Stimulated activated CD8-positive, alpha-beta memory T cell treated with anti-CD3 and anti-CD28 coated beads, Interleukin-15, amount 100 ng/mL, for 4 hours (primary cell): Measurements from ENCODE around the gene SRI.
"Not testable (repeated sequence)": the region's sequence is repeated elsewhere in the genome, so short reads cannot be mapped to it uniquely, and the experiment has no call there.

ENCODE experiments used
- DNase-seq, 2 donors: peaks; one replicate each; pipeline ENCODE4 v3.0.0-alpha.2; 2020; ENCODE audit warnings: low read depth in 2 of 2

Gene SRI

DNA sequence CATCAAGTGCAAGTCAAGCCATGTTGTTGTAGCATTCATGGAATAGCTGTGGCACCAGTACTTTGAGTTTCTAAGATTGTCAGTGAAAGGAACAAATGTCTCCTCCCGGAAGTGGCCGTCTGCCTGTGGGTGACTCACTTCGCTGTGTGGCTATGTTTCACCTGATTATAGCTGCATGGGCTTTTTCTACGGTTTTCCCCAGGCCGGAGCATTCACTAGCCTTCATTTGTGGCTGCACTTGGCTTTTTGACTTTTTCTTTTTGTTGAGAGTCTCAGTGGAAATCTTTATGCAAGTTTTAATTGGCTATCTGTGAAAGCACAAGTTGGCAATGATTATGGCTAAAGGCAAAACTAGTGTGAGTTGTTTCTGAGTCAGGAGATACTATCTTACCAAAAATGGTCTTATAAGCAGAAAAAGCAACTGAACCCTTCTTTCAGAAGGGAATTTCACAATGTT lies 35.0 kb downstream of the SRI start:
- no peak for DNase-seq

DNA sequence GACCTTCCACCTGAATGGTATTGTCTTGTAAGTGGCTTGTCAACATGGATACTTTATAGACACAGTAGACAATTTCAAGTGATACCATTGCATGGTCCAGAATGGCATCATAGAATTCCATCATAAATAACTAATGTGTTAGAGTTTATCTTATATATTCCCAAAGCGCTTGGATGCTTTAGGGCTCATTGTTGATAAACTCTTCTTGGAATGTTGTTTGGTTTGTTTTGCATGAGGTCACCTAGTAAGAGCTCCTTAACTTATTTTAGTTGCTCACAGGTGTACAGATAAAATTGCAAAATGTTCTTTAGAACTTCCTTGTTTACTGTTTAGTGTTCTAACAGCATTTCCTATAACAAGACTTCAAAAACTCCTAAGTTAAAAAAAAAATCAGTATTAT lies 36.8 kb downstream of the SRI start:
- no peak for DNase-seq

- no peak for DNase-seq
Measured at GRCh38 chr7:88176190-88176589, 43.6 kb downstream of the SRI start.

- no peak for DNase-seq
Measured at GRCh38 chr7:88172842-88173241, 47.0 kb downstream of the SRI start.

DNA sequence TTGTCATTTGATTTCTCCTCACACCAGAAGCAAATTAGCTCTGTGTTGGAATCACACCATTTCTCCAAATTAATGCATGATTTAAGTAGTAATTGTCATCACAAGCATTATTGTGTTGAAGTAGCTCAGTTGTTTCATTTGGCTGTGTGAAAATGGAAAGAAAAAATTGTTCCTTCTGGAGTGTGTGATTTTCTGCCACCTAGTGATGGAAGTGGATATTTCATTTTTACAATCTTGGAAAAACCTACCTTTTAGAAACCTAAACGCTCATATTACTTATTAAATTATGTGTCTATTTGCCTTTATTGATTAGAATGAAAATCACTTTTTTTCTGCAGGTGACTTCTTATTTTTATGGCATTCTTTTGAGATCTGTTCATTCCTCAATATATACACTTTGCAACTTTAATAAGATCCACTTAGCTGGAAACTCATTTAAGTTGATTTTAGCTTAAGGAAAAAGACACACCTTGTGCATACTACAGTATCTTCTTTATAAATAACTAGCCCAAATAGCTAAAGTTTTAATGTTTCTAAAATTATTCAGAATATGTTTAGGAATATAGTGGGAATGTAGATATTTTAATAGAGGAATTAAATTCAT lies 50.0 kb downstream of the SRI start:
- DNase-seq = no peak

DNA sequence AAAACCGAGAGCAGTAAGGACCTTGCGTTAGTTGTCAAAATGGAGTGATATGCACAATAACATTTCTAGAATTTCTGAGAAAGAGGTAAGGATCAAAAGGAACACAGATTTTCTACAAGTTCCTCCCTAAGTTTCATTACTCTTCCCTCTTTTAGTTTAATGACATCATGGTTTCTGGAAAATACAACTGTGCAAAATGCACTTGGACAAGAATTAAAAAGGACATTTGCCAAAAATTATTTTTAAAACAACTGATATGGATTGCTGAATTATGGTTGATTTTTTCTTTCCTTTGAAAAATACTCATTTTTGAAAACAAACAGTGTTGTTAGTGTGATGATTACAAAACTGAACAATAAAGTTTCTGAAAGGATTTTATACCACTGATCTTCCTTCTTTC lies 52.1 kb downstream of the SRI start:
- DNase-seq = no peak

- no peak for DNase-seq
Measured at GRCh38 chr7:88167223-88167622, 52.6 kb downstream of the SRI start.

DNA sequence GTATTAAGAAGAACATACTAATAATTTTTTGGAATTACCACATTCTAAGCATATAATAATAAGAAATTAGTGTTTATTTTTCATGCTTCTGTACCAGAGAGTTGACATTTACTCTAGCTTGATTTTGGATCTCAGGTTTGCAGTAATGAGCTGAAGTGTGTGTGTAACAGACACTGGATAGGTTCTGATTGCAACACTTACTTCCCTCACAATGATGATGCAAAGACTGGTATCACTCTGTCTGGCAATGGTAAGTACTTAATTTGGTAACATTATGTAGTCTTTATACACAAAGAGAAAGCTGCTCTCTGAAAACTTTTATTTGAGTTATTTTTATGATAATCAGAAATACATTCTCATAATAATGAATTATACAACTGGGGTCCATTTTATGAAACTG lies 54.1 kb downstream of the SRI start:
- DNase-seq = no peak

DNA sequence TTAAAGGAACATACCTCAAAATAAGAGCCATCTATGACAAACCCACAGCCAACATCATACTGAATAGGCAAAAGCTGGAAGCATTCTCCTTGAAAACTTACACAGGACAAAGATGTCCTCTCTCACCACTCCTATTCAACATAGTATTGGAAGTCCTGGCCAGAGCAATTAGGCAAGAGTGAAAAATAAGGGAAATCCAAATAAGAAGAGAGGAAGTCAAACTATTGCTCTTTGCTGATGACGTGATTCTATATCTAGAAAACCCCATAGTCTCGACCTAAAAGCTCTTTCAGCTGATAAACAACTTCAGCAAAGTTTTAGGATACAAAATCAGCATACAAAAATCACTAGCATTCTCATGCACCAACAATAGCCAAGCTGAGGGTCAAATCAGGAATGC lies 60.1 kb downstream of the SRI start:
- not testable (repeated sequence) for DNase-seq

GRCh38 chr7:88156356-88156755 lies 63.5 kb downstream of the SRI start:
- DNase-seq = no peak

DNA sequence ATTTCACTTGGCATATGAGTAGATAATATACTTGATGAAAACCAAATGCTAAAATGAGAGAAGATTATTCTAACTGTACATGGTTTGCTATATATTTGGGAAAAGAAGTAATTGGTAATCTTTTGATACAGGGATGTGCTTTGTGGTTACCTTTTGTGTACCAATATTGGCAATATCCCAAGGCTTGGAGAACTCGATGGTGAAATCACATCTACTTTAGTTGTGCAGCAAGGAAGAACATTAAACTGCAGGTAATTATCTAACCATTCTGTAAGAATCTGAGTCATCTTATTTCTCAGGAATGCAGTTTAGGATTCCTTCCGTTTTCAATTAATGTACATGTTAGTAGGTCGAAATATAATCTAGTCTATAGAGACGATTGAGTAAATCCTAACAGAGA lies 64.1 kb downstream of the SRI start:
- no peak for DNase-seq
